SK-N-SH treated with all-trans-retinoic acid at 6 μM for 48 hours (cell line): ENCODE results near the gene SAMD8.

Experiments
- ESRRG ChIP-seq: fragments of 250-450 bp; sonication (Bioruptor Pico); IDR thresholded peaks from 2 replicates; pipeline ENCODE4 v1.6.1; 2021; ENCODE audit warnings: mild to moderate bottlenecking
- GLIS3 ChIP-seq: fragments of 250-450 bp; sonication (Bioruptor Pico); IDR thresholded peaks from 2 replicates; pipeline ENCODE4 v1.5.0; 2020; ENCODE audit warnings: mild to moderate bottlenecking, moderate library complexity

GRCh38 chr10:75100764-75101291, 10.6 kb upstream of the SAMD8 start:
- TF ChIP-seq GLIS3 (CRISPR knock-in tag) (no peak), ESRRG (no peak)
